ENCODE measurements around the gene KLC1.

KLC1 gene

GRCh38 chr14:103662591-103662990, 33.6 kb downstream of the KLC1 start:
- H3K36me3 ChIP-seq (ENCODE audit: control insufficient read depth in 1 of 2, insufficient read depth in 2 of 2, low read length in 2 of 2), result peaks cover 26 to 70% of the 10 kb centered on the region in 2 donors
- H3K4me1 ChIP-seq (ENCODE audit: control insufficient read depth in 1 of 2, insufficient read depth in 2 of 2, low read length in 2 of 2), result peaks cover 0 to 9% of the 10 kb centered on the region in 2 donors
- no peaks in the 10 kb centered on the region for H3K9me3 ChIP-seq (ENCODE audit: control insufficient read depth in 1 of 2, low read length in 2 of 2)
- no peak overlapping the region for H3K27ac ChIP-seq (ENCODE audit: low read length)
- H3K27me3 ChIP-seq (ENCODE audit: low read depth, low read length), result no peaks in the 10 kb centered on the region
- no peak overlapping the region for H3K4me3 ChIP-seq (ENCODE audit: low read depth in 1 of 2, low read length in 2 of 2)

- H3K27ac ChIP-seq (ENCODE audit: low read length), result no peak overlapping the region
Measured at GRCh38 chr14:103663506-103663905, 34.5 kb downstream of the KLC1 start.

DNA sequence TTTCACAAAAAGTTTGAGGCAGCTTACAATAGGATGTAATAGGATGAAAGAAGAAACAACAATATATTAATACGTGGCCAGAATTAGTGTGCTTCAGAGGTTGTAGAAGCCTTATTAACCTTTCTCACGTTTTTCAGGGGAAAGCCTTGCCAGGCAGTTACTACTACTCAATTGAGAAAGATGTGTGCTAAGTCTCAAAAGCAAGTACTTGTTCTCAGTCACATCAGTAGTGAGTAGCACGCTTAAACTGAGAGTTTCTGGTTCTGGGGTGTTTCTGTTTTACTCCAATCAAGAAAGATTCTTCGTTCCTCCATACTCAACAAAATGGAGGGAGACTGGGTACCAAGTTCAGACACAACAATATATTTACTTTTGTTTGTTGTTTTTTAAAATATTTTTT, 38.7 kb downstream of the KLC1 start:
- no peak overlapping the region for H3K4me3 ChIP-seq (ENCODE audit: low read depth in 1 of 2, low read length in 2 of 2)
- H3K27me3 ChIP-seq (ENCODE audit: low read depth, low read length), result no peaks in the 10 kb centered on the region
- H3K4me1 ChIP-seq (ENCODE audit: control insufficient read depth in 1 of 2, insufficient read depth in 2 of 2, low read length in 2 of 2), result peaks cover 0 to 5% of the 10 kb centered on the region in 2 donors
- H3K9me3 ChIP-seq (ENCODE audit: control insufficient read depth in 1 of 2, low read length in 2 of 2), result no peaks in the 10 kb centered on the region
- peaks cover 42 to 73% of the 10 kb centered on the region in 2 donors for H3K36me3 ChIP-seq (ENCODE audit: control insufficient read depth in 1 of 2, insufficient read depth in 2 of 2, low read length in 2 of 2)
- no peak overlapping the region for H3K27ac ChIP-seq (ENCODE audit: low read length)

More at GRCh38 chr14:103663506-103663905, 34.5 kb downstream of the KLC1 start:
- peaks cover 33 to 72% of the 10 kb centered on the region in 2 donors for H3K36me3 ChIP-seq (ENCODE audit: control insufficient read depth in 1 of 2, insufficient read depth in 2 of 2, low read length in 2 of 2)
- H3K4me3 ChIP-seq (ENCODE audit: low read depth in 1 of 2, low read length in 2 of 2), result no peak overlapping the region
- no peaks in the 10 kb centered on the region for H3K27me3 ChIP-seq (ENCODE audit: low read depth, low read length)
- H3K4me1 ChIP-seq (ENCODE audit: control insufficient read depth in 1 of 2, insufficient read depth in 2 of 2, low read length in 2 of 2), result peaks cover 0 to 5% of the 10 kb centered on the region in 2 donors
- H3K9me3 ChIP-seq (ENCODE audit: control insufficient read depth in 1 of 2, low read length in 2 of 2), result no peaks in the 10 kb centered on the region

DNA sequence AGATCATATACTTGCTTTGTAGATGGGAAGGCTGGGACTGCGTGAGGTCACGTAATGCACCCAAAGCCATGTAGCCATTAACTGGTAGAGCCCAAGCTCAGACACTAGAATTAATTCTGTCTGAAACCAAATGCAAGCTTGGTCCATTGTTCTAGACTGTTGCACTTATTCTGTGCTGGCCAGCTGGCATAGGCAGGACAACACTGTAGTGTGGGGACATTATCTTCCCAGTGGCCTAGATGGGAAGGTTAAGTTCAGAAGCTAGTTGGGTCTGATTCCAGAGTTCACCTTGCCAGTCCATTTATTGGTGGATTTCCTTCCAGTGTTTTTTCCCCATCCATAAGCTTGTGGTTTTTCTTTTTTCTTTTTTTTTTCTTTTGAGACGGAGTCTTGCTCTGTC, 39.1 kb downstream of the KLC1 start:
- Histone ChIP-seq H3K4me1 (ENCODE audit: control insufficient read depth in 1 of 2, insufficient read depth in 2 of 2, low read length in 2 of 2) (peaks cover 0 to 5% of the 10 kb centered on the region in 2 donors), H3K27me3 (ENCODE audit: low read depth, low read length) (no peaks in the 10 kb centered on the region), H3K27ac (ENCODE audit: low read length) (no peak overlapping the region), H3K4me3 (ENCODE audit: low read depth in 1 of 2, low read length in 2 of 2) (no peak overlapping the region), H3K9me3 (ENCODE audit: control insufficient read depth in 1 of 2, low read length in 2 of 2) (no peaks in the 10 kb centered on the region), H3K36me3 (ENCODE audit: control insufficient read depth in 1 of 2, insufficient read depth in 2 of 2, low read length in 2 of 2) (peaks cover 45 to 72% of the 10 kb centered on the region in 2 donors)

DNA sequence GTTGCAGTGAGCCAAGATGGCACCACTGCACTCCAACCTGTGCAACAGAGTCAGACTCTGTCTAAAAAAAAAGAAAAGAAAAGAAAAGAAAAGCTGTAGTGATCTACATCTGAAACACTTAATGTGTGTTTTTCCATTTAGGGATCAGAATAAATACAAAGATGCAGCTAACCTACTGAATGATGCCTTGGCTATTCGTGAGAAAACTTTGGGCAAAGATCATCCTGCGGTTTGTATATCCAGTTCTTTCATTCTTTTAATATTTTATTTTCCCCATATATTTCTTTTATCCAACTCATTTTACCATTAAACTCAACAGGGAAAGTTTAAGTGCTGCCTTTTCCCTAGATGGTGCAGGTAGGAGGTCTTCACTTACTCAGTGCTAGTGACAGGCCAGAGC, 40.4 kb downstream of the KLC1 start:
- Histone ChIP-seq H3K36me3 (ENCODE audit: control insufficient read depth in 1 of 2, insufficient read depth in 2 of 2, low read length in 2 of 2) (peaks cover 55 to 74% of the 10 kb centered on the region in 2 donors), H3K4me1 (ENCODE audit: control insufficient read depth in 1 of 2, insufficient read depth in 2 of 2, low read length in 2 of 2) (no peaks in the 10 kb centered on the region), H3K9me3 (ENCODE audit: control insufficient read depth in 1 of 2, low read length in 2 of 2) (no peaks in the 10 kb centered on the region), H3K4me3 (ENCODE audit: low read depth in 1 of 2, low read length in 2 of 2) (no peak overlapping the region), H3K27ac (ENCODE audit: low read length) (no peak overlapping the region), H3K27me3 (ENCODE audit: low read depth, low read length) (no peaks in the 10 kb centered on the region)

DNA sequence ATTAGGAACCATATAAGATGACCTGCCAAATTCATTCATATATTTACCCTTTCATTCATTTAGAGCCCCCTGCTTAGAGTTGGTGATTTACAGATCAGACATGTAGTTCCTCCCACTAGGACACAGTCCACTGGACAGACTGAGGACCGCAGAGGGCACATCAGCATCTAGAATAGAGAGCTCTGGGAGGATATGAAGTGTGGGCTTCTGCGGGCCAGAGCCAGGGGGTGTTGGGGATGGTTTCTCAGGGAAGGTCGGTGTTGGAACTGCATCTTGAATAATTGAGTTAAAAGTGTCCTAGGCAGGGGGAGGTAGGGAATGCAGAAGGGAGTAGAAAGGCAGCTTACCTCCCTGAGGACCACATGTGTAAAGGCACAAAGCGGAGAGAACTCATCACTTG, 42.9 kb downstream of the KLC1 start:
- Histone ChIP-seq H3K27ac (ENCODE audit: low read length) (no peak overlapping the region), H3K27me3 (ENCODE audit: low read depth, low read length) (no peaks in the 10 kb centered on the region), H3K9me3 (ENCODE audit: control insufficient read depth in 1 of 2, low read length in 2 of 2) (no peaks in the 10 kb centered on the region), H3K36me3 (ENCODE audit: control insufficient read depth in 1 of 2, insufficient read depth in 2 of 2, low read length in 2 of 2) (peaks cover 78 to 84% of the 10 kb centered on the region in 2 donors), H3K4me3 (ENCODE audit: low read depth in 1 of 2, low read length in 2 of 2) (no peak overlapping the region), H3K4me1 (ENCODE audit: control insufficient read depth in 1 of 2, insufficient read depth in 2 of 2, low read length in 2 of 2) (no peaks in the 10 kb centered on the region)

- Histone ChIP-seq H3K27ac (ENCODE audit: low read length) (no peak overlapping the region), H3K36me3 (ENCODE audit: control insufficient read depth in 1 of 2, insufficient read depth in 2 of 2, low read length in 2 of 2) (peaks cover 80 to 85% of the 10 kb centered on the region in 2 donors), H3K27me3 (ENCODE audit: low read depth, low read length) (no peaks in the 10 kb centered on the region), H3K4me3 (ENCODE audit: low read depth in 1 of 2, low read length in 2 of 2) (no peak overlapping the region), H3K4me1 (ENCODE audit: control insufficient read depth in 1 of 2, insufficient read depth in 2 of 2, low read length in 2 of 2) (no peaks in the 10 kb centered on the region), H3K9me3 (ENCODE audit: control insufficient read depth in 1 of 2, low read length in 2 of 2) (no peaks in the 10 kb centered on the region)
Measured at GRCh38 chr14:103675957-103676356, 46.9 kb downstream of the KLC1 start.

DNA sequence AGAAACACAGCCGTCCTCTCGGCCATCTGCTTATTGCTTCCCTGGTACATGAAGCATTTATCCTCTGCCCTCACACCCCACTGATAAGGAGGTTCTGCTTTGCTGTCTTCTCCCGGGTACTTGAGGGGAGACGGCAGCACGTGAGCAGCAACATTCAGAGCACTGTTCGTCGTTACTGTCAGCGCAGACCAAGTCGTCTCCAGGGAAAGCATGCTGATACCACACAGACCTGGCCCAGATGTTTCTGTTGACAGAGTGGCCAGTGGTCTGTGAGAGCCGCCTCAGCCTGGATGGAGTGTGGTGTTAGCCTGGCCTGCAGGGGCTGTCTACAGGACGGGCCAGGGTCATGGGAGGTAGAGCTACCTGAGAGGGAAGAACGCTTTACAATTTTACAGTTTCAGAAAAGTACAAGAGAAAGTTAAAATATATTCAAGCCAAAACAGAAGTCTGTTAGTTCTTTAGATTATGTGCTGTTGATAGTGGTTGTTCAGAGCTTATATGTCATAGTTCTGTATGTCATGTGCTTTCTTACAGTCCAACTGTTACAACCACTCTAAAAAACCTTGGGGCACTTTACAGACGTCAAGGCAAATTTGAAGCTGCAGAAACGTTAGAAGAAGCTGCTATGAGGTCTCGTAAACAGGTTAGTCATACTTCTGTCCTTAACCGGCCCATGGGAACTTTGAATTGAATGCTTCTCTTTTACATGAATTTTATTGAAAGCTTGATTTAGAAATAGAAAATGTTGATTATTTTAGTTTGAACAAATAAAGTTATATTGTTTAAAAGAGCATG, 48.1 kb downstream of the KLC1 start:
- Histone ChIP-seq H3K27me3 (ENCODE audit: low read depth, low read length) (no peaks in the 10 kb centered on the region), H3K36me3 (ENCODE audit: control insufficient read depth in 1 of 2, insufficient read depth in 2 of 2, low read length in 2 of 2) (peaks cover 75 to 78% of the 10 kb centered on the region in 2 donors), H3K4me3 (ENCODE audit: low read depth in 1 of 2, low read length in 2 of 2) (no peak overlapping the region), H3K4me1 (ENCODE audit: control insufficient read depth in 1 of 2, insufficient read depth in 2 of 2, low read length in 2 of 2) (no peaks in the 10 kb centered on the region), H3K27ac (ENCODE audit: low read length) (no peak overlapping the region), H3K9me3 (ENCODE audit: control insufficient read depth in 1 of 2, low read length in 2 of 2) (no peaks in the 10 kb centered on the region)

DNA sequence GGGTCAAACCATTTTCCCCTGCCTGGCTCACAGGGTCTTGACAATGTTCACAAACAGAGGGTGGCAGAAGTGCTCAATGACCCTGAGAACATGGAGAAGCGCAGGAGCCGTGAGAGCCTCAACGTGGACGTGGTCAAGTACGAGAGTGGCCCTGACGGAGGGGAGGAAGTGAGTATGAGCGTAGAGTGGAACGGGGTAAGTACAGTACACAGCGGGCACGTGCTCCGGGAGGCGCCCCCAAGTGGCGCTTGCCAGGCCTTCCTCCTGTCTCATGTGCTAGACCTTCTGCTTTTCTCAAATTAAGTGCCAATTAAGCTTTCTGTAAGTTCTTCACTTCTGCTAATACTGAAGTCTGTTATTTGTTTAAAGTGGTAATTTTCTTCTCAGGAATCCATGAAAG, 50.3 kb downstream of the KLC1 start:
- H3K4me1 ChIP-seq (ENCODE audit: control insufficient read depth in 1 of 2, insufficient read depth in 2 of 2, low read length in 2 of 2), result no peaks in the 10 kb centered on the region
- peaks cover 72 to 74% of the 10 kb centered on the region in 2 donors for H3K36me3 ChIP-seq (ENCODE audit: control insufficient read depth in 1 of 2, insufficient read depth in 2 of 2, low read length in 2 of 2)
- no peaks in the 10 kb centered on the region for H3K9me3 ChIP-seq (ENCODE audit: control insufficient read depth in 1 of 2, low read length in 2 of 2)
- H3K27me3 ChIP-seq (ENCODE audit: low read depth, low read length), result no peaks in the 10 kb centered on the region
- H3K27ac ChIP-seq (ENCODE audit: low read length), result no peak overlapping the region
- no peak overlapping the region for H3K4me3 ChIP-seq (ENCODE audit: low read depth in 1 of 2, low read length in 2 of 2)

GRCh38 chr14:103680491-103681231, 51.6 kb downstream of the KLC1 start:
- Histone ChIP-seq H3K36me3 (ENCODE audit: control insufficient read depth in 1 of 2, insufficient read depth in 2 of 2, low read length in 2 of 2) (peaks cover 70 to 74% of the 10 kb centered on the region in 2 donors), H3K27me3 (ENCODE audit: low read depth, low read length) (no peaks in the 10 kb centered on the region), H3K9me3 (ENCODE audit: control insufficient read depth in 1 of 2, low read length in 2 of 2) (no peaks in the 10 kb centered on the region), H3K4me1 (ENCODE audit: control insufficient read depth in 1 of 2, insufficient read depth in 2 of 2, low read length in 2 of 2) (peaks cover 0 to 8% of the 10 kb centered on the region in 2 donors), H3K4me3 (ENCODE audit: low read depth in 1 of 2, low read length in 2 of 2) (no peak overlapping the region), H3K27ac (ENCODE audit: low read length) (no peak overlapping the region)

DNA sequence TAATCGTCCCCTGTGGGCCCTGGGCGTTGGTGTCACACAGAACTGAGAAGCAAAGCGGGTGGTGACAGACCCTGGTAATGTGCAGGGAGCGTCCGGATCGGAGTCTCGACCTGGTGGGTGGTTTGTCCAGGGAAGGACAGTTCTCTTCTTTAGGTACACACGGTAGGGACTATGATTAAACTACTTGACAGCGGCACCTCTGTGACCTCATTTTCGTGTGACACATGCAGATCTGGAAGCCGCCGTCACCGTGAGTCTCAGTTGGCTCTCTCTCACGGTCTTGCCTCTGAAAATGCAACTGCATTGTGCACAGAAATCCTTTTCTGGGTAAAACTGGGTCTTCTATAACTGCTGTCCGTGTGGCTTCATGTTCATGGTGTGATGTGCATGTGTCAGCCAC, 54.1 kb downstream of the KLC1 start:
- peaks cover 60 to 63% of the 10 kb centered on the region in 2 donors for H3K36me3 ChIP-seq (ENCODE audit: control insufficient read depth in 1 of 2, insufficient read depth in 2 of 2, low read length in 2 of 2)
- H3K4me1 ChIP-seq (ENCODE audit: control insufficient read depth in 1 of 2, insufficient read depth in 2 of 2, low read length in 2 of 2), result peaks cover 0 to 8% of the 10 kb centered on the region in 2 donors

More for the DNA sequence above, 54.1 kb downstream of the KLC1 start:
- Histone ChIP-seq H3K4me3 (ENCODE audit: low read depth in 1 of 2, low read length in 2 of 2) (no peak overlapping the region), H3K9me3 (ENCODE audit: control insufficient read depth in 1 of 2, low read length in 2 of 2) (no peaks in the 10 kb centered on the region), H3K27me3 (ENCODE audit: low read depth, low read length) (no peaks in the 10 kb centered on the region), H3K27ac (ENCODE audit: low read length) (no peak overlapping the region)
